Central memory CD8-positive, alpha-beta T cell (primary cell): ENCODE data around the gene LDB1.

Source experiments
- ATAC-seq: fragments of 150-1000 bp; cut with Tn5 transposase; replicated peaks from 2 replicates; pipeline ENCODE4 v1.10.0; 2022; ENCODE audit warnings: mild to moderate bottlenecking, moderate FRiP score, moderate number of reproducible peaks; ENCODE audit not compliant: poor library complexity, severe bottlenecking; ENCODE audit errors: extremely low read depth
- DNase-seq, 2 donors: peaks; one replicate each; pipeline ENCODE4 v3.0.0; 2021; ENCODE audit warnings: low spot score in 2 of 2
- H3K27ac Mint-ChIP-seq: one replicate; pipeline ENCODE4 v1.8.0; 2022; ENCODE audit warnings: low read depth, mild to moderate bottlenecking, moderate library complexity, mixed read lengths
- H3K27me3 Mint-ChIP-seq: one replicate; pipeline ENCODE4 v1.8.0; 2022; ENCODE audit warnings: mixed read lengths
- H3K36me3 Mint-ChIP-seq: one replicate; pipeline ENCODE4 v1.8.0; 2022; ENCODE audit warnings: mild to moderate bottlenecking, moderate library complexity, mixed read lengths; ENCODE audit not compliant: insufficient read depth
- H3K4me1 Mint-ChIP-seq: one replicate; pipeline ENCODE4 v1.8.0; 2022; ENCODE audit warnings: mixed read lengths
- H3K4me3 Mint-ChIP-seq: one replicate; pipeline ENCODE4 v1.8.0; 2022; ENCODE audit warnings: mild to moderate bottlenecking, moderate library complexity, mixed read lengths
- H3K9me3 Mint-ChIP-seq: one replicate; pipeline ENCODE4 v1.8.0; 2022; ENCODE audit warnings: mixed read lengths

Gene LDB1

GRCh38 chr10:102064503-102064867 lies 55.7 kb downstream of the LDB1 start:
- peaks cover 12% of the 10 kb centered on the region for H3K36me3 Mint-ChIP-seq

GRCh38 chr10:102059987-102060386 lies 60.2 kb downstream of the LDB1 start:
- H3K36me3 Mint-ChIP-seq = peaks cover 12% of the 10 kb centered on the region
- no peak overlapping the region for H3K27ac Mint-ChIP-seq
- ATAC-seq (no peak), DNase-seq (no peak)
- no peaks in the 10 kb centered on the region for H3K9me3 Mint-ChIP-seq
- no peak overlapping the region for H3K4me3 Mint-ChIP-seq
- no peaks in the 10 kb centered on the region for H3K27me3 Mint-ChIP-seq
- H3K4me1 Mint-ChIP-seq = peaks cover 18% of the 10 kb centered on the region

More at GRCh38 chr10:102064503-102064867, 55.7 kb downstream of the LDB1 start:
- H3K4me3 Mint-ChIP-seq = peak overlapping the region; percentile 86
- peaks cover 23% of the 10 kb centered on the region for H3K4me1 Mint-ChIP-seq
- H3K27me3 Mint-ChIP-seq = no peaks in the 10 kb centered on the region
- H3K9me3 Mint-ChIP-seq = no peaks in the 10 kb centered on the region
- DNase-seq (no peak), ATAC-seq (no peak)
- H3K27ac Mint-ChIP-seq = peak overlapping the region; percentile 99
